Measurements from ENCODE around the gene PNPLA1.

PNPLA1 gene

DNA sequence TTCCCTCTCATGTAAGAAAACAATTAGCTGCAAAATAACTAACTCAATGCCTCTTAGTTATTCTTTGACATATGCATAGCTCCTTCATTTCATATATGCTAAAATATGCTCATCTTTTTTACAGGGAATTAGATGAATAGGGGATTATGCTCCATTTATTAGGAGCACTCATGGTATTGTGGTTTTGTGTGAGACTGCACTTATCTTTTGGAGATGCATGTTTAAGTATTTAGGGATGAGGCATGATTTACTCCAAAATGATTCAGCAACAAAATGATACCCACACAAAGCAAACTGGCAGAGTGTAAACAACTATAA is 58.0 kb downstream of the PNPLA1 start:
- Histone ChIP-seq H3K9ac (ENCODE audit: low read length) (no peak overlapping the region), H3K9me2 (ENCODE audit: low read depth, low read length) (no peaks in the 10 kb centered on the region), H3K27me3 (ENCODE audit: insufficient read depth, low read length) (peaks cover 14% of the 10 kb centered on the region), H3K4me3 (ENCODE audit: low read depth, low read length, poor library complexity, severe bottlenecking) (no peak overlapping the region), H3K4me1 (ENCODE audit: insufficient read depth, low read length, severe bottlenecking) (no peaks in the 10 kb centered on the region), H3K36me3 (ENCODE audit: insufficient read depth, low read length) (no peaks in the 10 kb centered on the region), H3F3A (ENCODE audit: insufficient read depth, low read length) (no peaks in the 10 kb centered on the region), H3K9me3 (ENCODE audit: low read length) (no peaks in the 10 kb centered on the region), H3K79me2 (ENCODE audit: insufficient read depth, low read length) (no peaks in the 10 kb centered on the region), H4K20me1 (ENCODE audit: insufficient read depth, low read length) (no peaks in the 10 kb centered on the region), H3K4me2 (ENCODE audit: low read length) (no peak overlapping the region), H2AFZ (ENCODE audit: low read length) (no peak overlapping the region), H3K27ac (ENCODE audit: low read depth, low read length, poor library complexity, severe bottlenecking) (no peak overlapping the region)
- no peak for TF ChIP-seq CTCF (IDR thresholded peaks at IDR 0.05; ENCODE audit: low read length)
- TF ChIP-seq EZH2 (IDR thresholded peaks at IDR 0.05; ENCODE audit: borderline replicate concordance, low read length): no peak

DNA sequence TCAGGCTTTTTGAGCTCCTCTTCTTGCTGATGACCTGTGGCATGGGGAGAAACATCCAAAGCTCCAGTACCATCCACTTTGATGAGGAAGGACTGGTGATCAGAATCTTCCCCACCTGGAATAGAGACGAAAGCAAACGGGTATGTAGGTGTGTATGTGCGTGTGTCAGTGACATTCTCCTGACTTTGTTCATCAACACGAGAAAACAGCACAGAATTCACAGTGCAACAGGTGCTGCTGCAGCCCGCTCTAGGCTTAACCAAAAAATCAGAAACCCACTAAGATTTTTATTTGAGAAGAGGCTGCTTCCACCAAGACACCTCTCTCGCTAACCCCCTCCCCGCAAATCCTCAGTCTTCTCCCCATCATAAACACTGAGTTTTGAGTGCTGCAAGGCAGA is 58.7 kb downstream of the PNPLA1 start:
- Histone ChIP-seq H3K4me1 (ENCODE audit: insufficient read depth, low read length, severe bottlenecking) (no peaks in the 10 kb centered on the region), H3K36me3 (ENCODE audit: insufficient read depth, low read length) (no peaks in the 10 kb centered on the region), H3K9me3 (ENCODE audit: low read length) (no peaks in the 10 kb centered on the region), H3K27me3 (ENCODE audit: insufficient read depth, low read length) (peaks cover 14% of the 10 kb centered on the region), H4K20me1 (ENCODE audit: insufficient read depth, low read length) (no peaks in the 10 kb centered on the region), H3K27ac (ENCODE audit: low read depth, low read length, poor library complexity, severe bottlenecking) (no peak overlapping the region), H3K9ac (ENCODE audit: low read length) (no peak overlapping the region), H3K9me2 (ENCODE audit: low read depth, low read length) (no peaks in the 10 kb centered on the region), H3K4me2 (ENCODE audit: low read length) (no peak overlapping the region), H3F3A (ENCODE audit: insufficient read depth, low read length) (no peaks in the 10 kb centered on the region), H3K79me2 (ENCODE audit: insufficient read depth, low read length) (no peaks in the 10 kb centered on the region), H3K4me3 (ENCODE audit: low read depth, low read length, poor library complexity, severe bottlenecking) (no peak overlapping the region), H2AFZ (ENCODE audit: low read length) (no peak overlapping the region)
- TF ChIP-seq CTCF (IDR thresholded peaks at IDR 0.05; ENCODE audit: low read length) (no peak), EZH2 (IDR thresholded peaks at IDR 0.05; ENCODE audit: borderline replicate concordance, low read length) (no peak)

GRCh38 chr6:36329798-36330291 is 60.0 kb downstream of the PNPLA1 start:
- H3K9ac ChIP-seq (ENCODE audit: low read length): no peak overlapping the region
- no peaks in the 10 kb centered on the region for H3K9me2 ChIP-seq (ENCODE audit: low read depth, low read length)
- H2AFZ ChIP-seq (ENCODE audit: low read length): no peak overlapping the region
- no peaks in the 10 kb centered on the region for H3K36me3 ChIP-seq (ENCODE audit: insufficient read depth, low read length)
- H3K4me1 ChIP-seq (ENCODE audit: insufficient read depth, low read length, severe bottlenecking): no peaks in the 10 kb centered on the region
- H3K4me2 ChIP-seq (ENCODE audit: low read length): no peak overlapping the region
- no peak overlapping the region for H3K4me3 ChIP-seq (ENCODE audit: low read depth, low read length, poor library complexity, severe bottlenecking)
- no peaks in the 10 kb centered on the region for H4K20me1 ChIP-seq (ENCODE audit: insufficient read depth, low read length)
- H3K27me3 ChIP-seq (ENCODE audit: insufficient read depth, low read length): peaks cover 13% of the 10 kb centered on the region
- H3F3A ChIP-seq (ENCODE audit: insufficient read depth, low read length): no peaks in the 10 kb centered on the region
- H3K9me3 ChIP-seq (ENCODE audit: low read length): no peaks in the 10 kb centered on the region
- no peak for TF ChIP-seq EZH2 (IDR thresholded peaks at IDR 0.05; ENCODE audit: borderline replicate concordance, low read length)
- no peak for TF ChIP-seq CTCF (IDR thresholded peaks at IDR 0.05; ENCODE audit: low read length)
- no peaks in the 10 kb centered on the region for H3K79me2 ChIP-seq (ENCODE audit: insufficient read depth, low read length)
- H3K27ac ChIP-seq (ENCODE audit: low read depth, low read length, poor library complexity, severe bottlenecking): no peak overlapping the region

Data from OCI-LY1 (cell line).